ENCODE data around the gene CAMK1D. TPM values are rescaled to one million over a fixed set of nuclear protein-coding genes. Genes with fewer than 3 reads are reported as not detected.

Gene CAMK1D
- total RNA-seq, 1 donor from 2014 or later, result 1.0 TPM

- no peak for TF ChIP-seq CTCF (conservative IDR thresholded peaks at IDR 0.05; ENCODE audit: low read depth, low read length)
- DNase-seq (ENCODE audit: low read depth), result no peak
Measured at GRCh38 chr10:12341526-12341925, 7.8 kb upstream of the CAMK1D start.

GRCh38 chr10:12344375-12345110, 4.8 kb upstream of the CAMK1D start:
- H3K4me3 ChIP-seq (ENCODE audit: low read depth, low read length), result no peak overlapping the region
- TF ChIP-seq CTCF (conservative IDR thresholded peaks at IDR 0.05; ENCODE audit: low read depth, low read length), result no peak
- no peak for DNase-seq (ENCODE audit: low read depth)

More at GRCh38 chr10:12341526-12341925, 7.8 kb upstream of the CAMK1D start:
- no peak overlapping the region for H3K4me3 ChIP-seq (ENCODE audit: low read depth, low read length)

- DNase-seq (ENCODE audit: low read depth), result no peak
- TF ChIP-seq CTCF (conservative IDR thresholded peaks at IDR 0.05; ENCODE audit: low read depth, low read length), result no peak
- no peak overlapping the region for H3K4me3 ChIP-seq (ENCODE audit: low read depth, low read length)
Measured at GRCh38 chr10:12346707-12347106, 2.6 kb upstream of the CAMK1D start.

- no peak for TF ChIP-seq CTCF (conservative IDR thresholded peaks at IDR 0.05; ENCODE audit: low read depth, low read length)
- H3K4me3 ChIP-seq (ENCODE audit: low read depth, low read length), result peak overlapping the region; percentile 31
- DNase-seq (ENCODE audit: low read depth), result no peak
Measured at GRCh38 chr10:12348294-12348869, 965 bp upstream of the CAMK1D start.

- TF ChIP-seq CTCF (conservative IDR thresholded peaks at IDR 0.05; ENCODE audit: low read depth, low read length), result no peak
- H3K4me3 ChIP-seq (ENCODE audit: low read depth, low read length), result peak overlapping the region; percentile 57
- no peak for DNase-seq (ENCODE audit: low read depth)
Measured at GRCh38 chr10:12349629-12350166, 351 bp downstream of the CAMK1D start.

- peak overlapping the region; percentile 57 for H3K4me3 ChIP-seq (ENCODE audit: low read depth, low read length)
Measured at GRCh38 chr10:12350167-12350872, 973 bp downstream of the CAMK1D start.

More at GRCh38 chr10:12350167-12350872, 973 bp downstream of the CAMK1D start:
- no peak for DNase-seq (ENCODE audit: low read depth)
- TF ChIP-seq CTCF (conservative IDR thresholded peaks at IDR 0.05; ENCODE audit: low read depth, low read length), result no peak

Data from epithelial cell of proximal tubule (primary cell).